ENCODE data around the gene MYZAP. TPM values are rescaled to one million over a fixed set of nuclear protein-coding genes. Genes with fewer than 3 reads are reported as not detected.

The MYZAP gene
- total and polyA plus RNA-seq, 9 of the 15 experiments (the other 6 are each of a cell fraction or from before 2014, with no cell fraction given): 0.03 TPM; not detected in 8

- no peak for FAIRE-seq
These were observed 41.1 kb upstream of the MYZAP start for GRCh38 chr15:57550640-57551039.

More at GRCh38 chr15:57550640-57551039, 41.1 kb upstream of the MYZAP start:
- no peaks in the 10 kb centered on the region for H3K9me1 ChIP-seq (ENCODE audit: control insufficient read depth, insufficient read depth, low read length)
- no peak overlapping the region for H2AFZ ChIP-seq (ENCODE audit: low read depth, low read length)
- no peaks in the 10 kb centered on the region; a peak in 1 of 5 replicates for H3K4me1 ChIP-seq (replicated peaks in 1 of 2; ENCODE audit: control insufficient read depth in 2 of 2, insufficient read depth in 2 of 2, low read length in 2 of 2)
- H3K27ac ChIP-seq (ENCODE audit: extremely low read depth, low read depth, low read length): no peak overlapping the region
- ChIA-PET CTCF (ENCODE audit: low intra/inter-chr PET ratio) (no interaction called here), POLR2A (interaction anchor here (0.6 kb wide), 1 partner anchor 123 kb away, joined by 3 read pairs; no protein-coding TSS in a partner anchor)
- H3K9me3 ChIP-seq (replicated peaks; ENCODE audit: control insufficient read depth, insufficient read depth, low read depth, low read length): no peaks in the 10 kb centered on the region
- no peaks in the 10 kb centered on the region for H3K36me3 ChIP-seq (ENCODE audit: control insufficient read depth, insufficient read depth, low read length)
- H3K27me3 ChIP-seq (ENCODE audit: control insufficient read depth in 2 of 2, insufficient read depth in 2 of 2, low read length in 2 of 2): peaks cover 24 to 82% of the 10 kb centered on the region in 2 experiments; a peak in 4 of 5 replicates
- no peak overlapping the region for H3K4me3 ChIP-seq
- ATAC-seq (no peak), DNase-seq (ENCODE audit: extremely low read depth in 1 of 4, low spot score in 3 of 4) (no peak)
- no peak overlapping the region for H3K9ac ChIP-seq (ENCODE audit: insufficient read depth in 1 of 2, low read depth in 2 of 2, low read length in 2 of 2)
- TF ChIP-seq RFX5 (IDR thresholded peaks at IDR 0.05; ENCODE audit: low read depth, low read length): no peak
- no peak for TF ChIP-seq ZNF609 (CRISPR knock-in tag; IDR thresholded peaks at IDR 0.05; ENCODE audit: borderline replicate concordance)
- no peak for TF ChIP-seq MEF2D (tag; conservative IDR thresholded peaks at IDR 0.05; ENCODE audit: low read depth)
- no peak for TF ChIP-seq HNRNPL (IDR thresholded peaks at IDR 0.05; ENCODE audit: low read depth, low read length)
- no peak overlapping the region for H3K4me2 ChIP-seq (ENCODE audit: insufficient read depth, low read length)
- no peaks in the 10 kb centered on the region; the same call in 1 of the 2 replicates for H4K20me1 ChIP-seq (replicated peaks; ENCODE audit: control insufficient read depth, insufficient read depth, low read length)
- no peaks in the 10 kb centered on the region for H3K79me2 ChIP-seq (ENCODE audit: control insufficient read depth, insufficient read depth, low read length)
- 2% methylated on average over 4 of the region's 4 CpGs for WGBS (ENCODE audit: insufficient coverage, low coverage, missing lambda C conversion rate)
- in situ Hi-C loops (cut with MboI) (loop anchor here (25.0 kb wide), 1 partner anchor 512 kb away; the partner anchor contains the start of gene ALDH1A2), intact Hi-C loops (cut with micrococcal nuclease) (no loop called here)
- no TSS peak for BruUV-seq (replicated peaks)
